Lower leg skin (tissue), 4 donors: Measurements from ENCODE around the gene TBCEL. TPM values are rescaled to one million over a fixed set of nuclear protein-coding genes. Genes with fewer than 3 reads are reported as not detected.

Experiments used
- DNase-seq, 2 donors: peaks; one replicate each; pipeline ENCODE4 v3.0.0-alpha.2; 2019; ENCODE audit warnings: low spot score in 2 of 2
- H3K4me3 ChIP-seq: fragments of 200-600 bp; sonication (generic); 2 replicates; pipeline ENCODE4 v1.5.1; 2017; ENCODE audit warnings: mild to moderate bottlenecking, low read depth; ENCODE audit not compliant: poor library complexity, severe bottlenecking
- CTCF ChIP-seq, 3 donors: fragments of 450-650 bp; IDR thresholded peaks; one replicate each; pipeline ENCODE4 v1.5.1; 2016; ENCODE audit warnings: antibody characterized with exemption in 3 of 3, mild to moderate bottlenecking in 3 of 3, moderate library complexity in 2 of 3
- POLR2A ChIP-seq, 2 donors: fragments of 450-650 bp; IDR thresholded peaks; one replicate each; pipeline ENCODE4 v1.6.1; 2016 to 2017; ENCODE audit warnings: antibody characterized with exemption in 2 of 2, mild to moderate bottlenecking in 1 of 2, moderate library complexity in 1 of 2
- WGBS, 2 donors: methylation state at CpG; one replicate each; pipeline ENCODE4 v1.1.5; 2018; 5-methylcytosine and 5-hydroxymethylcytosine counted together
- intact Hi-C: fragments of 100-400 bp; cut with DNase I; formaldehyde crosslinking; loops from one replicate; pipeline ENCODE4 v1.15.0; 2023; ENCODE audit warnings: low total_unique reads
- total RNA-seq, 4 donors: library from RNA; depleted of rRNA; stranded (reverse); fragments of >200 nt; gene quantifications; one replicate each; pipeline ENCODE4 v1.1.0, GENCODE V29; 2016

Gene TBCEL
- total RNA-seq, 4 donors from 2014 or later = 6.4 to 11.2 (median 10.8) TPM

DNA sequence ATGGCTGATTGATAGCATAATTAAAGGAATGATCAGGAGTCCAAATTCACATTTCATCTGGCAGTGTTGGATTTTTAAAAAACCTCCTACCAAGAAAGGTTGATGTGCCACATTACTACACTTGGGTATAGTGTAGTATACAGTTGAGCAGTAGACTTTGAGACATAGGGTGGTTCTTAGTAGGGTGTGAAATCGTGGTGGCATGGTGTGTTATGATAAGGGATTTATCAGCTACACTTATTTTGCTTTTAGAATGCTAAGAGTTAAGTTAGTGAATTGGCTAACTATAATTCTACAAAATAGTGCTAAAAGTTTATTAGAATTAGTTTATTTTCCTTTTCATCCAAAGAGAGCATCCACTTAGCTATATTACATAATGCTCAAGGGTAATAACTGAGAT is 13.1 kb downstream of the TBCEL start:
- no peak overlapping the region for H3K4me3 ChIP-seq
- intact Hi-C loops = no loop called here
- WGBS, 2 donors = 86 to 89% methylated on average over 1 of the region's 1 CpG
- DNase-seq = no peak
- TF ChIP-seq CTCF (IDR thresholded peaks at IDR 0.05) (no peak), POLR2A (IDR thresholded peaks at IDR 0.05) (no peak)

- H3K4me3 ChIP-seq = no peak overlapping the region
- TF ChIP-seq CTCF (IDR thresholded peaks at IDR 0.05) (no peak), POLR2A (IDR thresholded peaks at IDR 0.05) (no peak)
- intact Hi-C loops = no loop called here
- 93 to 95% methylated on average over 5 of the region's 5 CpGs for WGBS, 2 donors
- no peak for DNase-seq
Observed at GRCh38 chr11:121038648-121039409, 14.9 kb downstream of the TBCEL start.

DNA sequence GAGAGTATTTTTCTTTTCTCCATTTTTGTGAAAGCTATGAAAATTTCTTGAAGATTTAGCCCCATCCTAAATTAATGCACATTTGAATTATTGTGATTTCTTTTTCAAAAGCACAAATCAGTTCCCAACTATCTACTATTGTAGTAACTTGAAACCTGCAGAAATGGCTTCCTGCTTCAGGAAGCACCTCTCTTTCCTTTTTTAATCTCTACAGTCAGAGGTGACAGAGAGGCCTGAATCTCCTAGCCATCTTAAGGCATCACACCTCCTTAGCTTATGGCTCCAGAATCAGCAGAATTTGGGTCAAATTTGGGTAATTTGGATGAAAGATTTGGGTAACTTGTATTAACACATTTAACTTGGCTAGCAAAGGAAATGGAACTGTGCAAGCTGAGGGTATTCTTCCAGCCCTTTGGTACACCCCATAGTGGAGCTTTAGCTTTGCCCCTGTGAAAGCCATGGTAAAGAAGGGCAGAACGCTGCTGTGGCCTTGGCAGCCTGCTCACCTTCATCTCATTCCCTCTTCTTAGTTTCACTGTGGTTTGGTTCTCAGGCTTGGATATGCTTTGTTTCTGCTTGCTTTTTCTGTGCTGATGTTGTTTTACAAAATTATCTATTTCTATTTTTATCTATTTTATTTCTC is 16.2 kb downstream of the TBCEL start:
- no peak overlapping the region for H3K4me3 ChIP-seq
- intact Hi-C loops = no loop called here
- TF ChIP-seq CTCF (IDR thresholded peaks at IDR 0.05) = no peak
- no peak for TF ChIP-seq POLR2A (IDR thresholded peaks at IDR 0.05)
- no peak for DNase-seq
- WGBS, 2 donors = 88 to 94% methylated on average over 1 of the region's 1 CpG

DNA sequence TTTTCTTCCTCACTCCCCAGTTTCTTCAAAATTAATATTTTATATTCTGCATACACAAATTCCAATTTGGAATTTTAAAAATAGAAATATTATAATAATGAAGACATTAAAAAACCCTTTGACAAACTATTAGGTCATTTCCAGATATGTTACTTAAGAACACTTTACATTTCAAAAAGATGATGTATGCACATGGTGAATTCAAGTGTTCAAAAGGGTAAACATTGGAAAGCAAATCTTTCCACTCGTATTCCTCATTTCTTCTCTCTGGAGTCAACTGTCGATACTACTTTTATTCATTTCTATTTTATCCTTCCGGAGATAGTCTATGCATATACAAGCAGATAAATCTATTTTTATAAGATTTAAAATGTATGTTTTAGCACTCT is 16.7 kb downstream of the TBCEL start:
- no peak for TF ChIP-seq CTCF (IDR thresholded peaks at IDR 0.05)
- no peak for TF ChIP-seq POLR2A (IDR thresholded peaks at IDR 0.05)
- no peak overlapping the region for H3K4me3 ChIP-seq
- intact Hi-C loops = no loop called here
- no peak for DNase-seq
- 96 to 97% methylated on average over 3 of the region's 3 CpGs for WGBS, 2 donors

DNA sequence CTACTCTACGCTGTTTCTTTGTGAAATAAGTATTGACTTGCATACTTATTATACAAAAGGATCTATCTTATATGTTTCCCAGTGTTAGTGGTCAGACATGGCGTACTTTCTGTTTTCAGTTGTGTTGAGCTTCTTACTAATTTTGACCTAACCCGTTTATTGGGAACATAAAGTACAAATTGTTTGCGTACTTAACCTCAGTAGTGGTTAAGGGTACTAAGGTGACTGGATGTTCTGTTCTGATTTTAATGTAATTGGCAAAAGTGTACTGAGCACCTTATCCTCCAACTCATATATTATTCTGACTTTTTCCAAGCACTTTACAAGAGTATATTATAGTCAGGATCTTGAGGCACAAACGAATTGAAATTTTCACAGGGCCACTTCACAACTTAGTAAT is 17.2 kb downstream of the TBCEL start:
- TF ChIP-seq POLR2A (IDR thresholded peaks at IDR 0.05) (no peak), CTCF (IDR thresholded peaks at IDR 0.05) (no peak)
- WGBS, 2 donors = 94% methylated on average over 5 of the region's 5 CpGs
- no peak overlapping the region for H3K4me3 ChIP-seq
- no peak for DNase-seq
- intact Hi-C loops = no loop called here
